Mucosa of gallbladder (tissue), 1 donor: Measurements from ENCODE around the gene SLC16A3. TPM values are rescaled to one million over a fixed set of nuclear protein-coding genes. Genes with fewer than 3 reads are reported as not detected.
"Not testable (repeated sequence)": the region's sequence is repeated elsewhere in the genome, so short reads cannot be mapped to it uniquely, and the experiment has no call there.

ENCODE experiments used
- DNase-seq: peaks from one replicate; pipeline ENCODE4 v3.0.0-alpha.2; 2020; ENCODE audit warnings: low spot score
- total RNA-seq: library from RNA; stranded (reverse); gene quantifications from one replicate; pipeline ENCODE4 v1.2.1, GENCODE V29; 2021
- donor health status: DM: no; HTN: no; CAD: no.

The SLC16A3 gene
- total RNA-seq, 1 donor from 2014 or later, result 95.7 TPM

- DNase-seq, result peak; percentile 73
These were observed 17.7 kb downstream of the SLC16A3 start for GRCh38 chr17:82246365-82247181.

- no peak for DNase-seq
These were observed 18.5 kb downstream of the SLC16A3 start for GRCh38 chr17:82247182-82247823.

GRCh38 chr17:82247856-82248671 lies 19.2 kb downstream of the SLC16A3 start:
- DNase-seq, result no peak

GRCh38 chr17:82248815-82249674 lies 20.2 kb downstream of the SLC16A3 start:
- DNase-seq, result no peak

GRCh38 chr17:82249896-82250581 lies 21.2 kb downstream of the SLC16A3 start:
- no peak for DNase-seq

GRCh38 chr17:82250868-82251500 lies 22.1 kb downstream of the SLC16A3 start:
- no peak for DNase-seq

GRCh38 chr17:82252511-82253178 lies 23.8 kb downstream of the SLC16A3 start:
- DNase-seq, result no peak

- no peak for DNase-seq
These were observed 24.3 kb downstream of the SLC16A3 start for GRCh38 chr17:82253179-82253544.

- not testable (repeated sequence) for DNase-seq
These were observed 25.3 kb downstream of the SLC16A3 start for GRCh38 chr17:82254096-82254495.

GRCh38 chr17:82254746-82255145 lies 25.9 kb downstream of the SLC16A3 start:
- DNase-seq, result not testable (repeated sequence)

- DNase-seq, result no peak
These were observed 26.6 kb downstream of the SLC16A3 start for GRCh38 chr17:82255402-82255972.

- no peak for DNase-seq
These were observed 27.5 kb downstream of the SLC16A3 start for GRCh38 chr17:82256242-82256885.

- no peak for DNase-seq
These were observed 28.6 kb downstream of the SLC16A3 start for GRCh38 chr17:82257473-82257872.

GRCh38 chr17:82258555-82258954 lies 29.7 kb downstream of the SLC16A3 start:
- no peak for DNase-seq

- DNase-seq, result not testable (repeated sequence)
These were observed 31.4 kb downstream of the SLC16A3 start for GRCh38 chr17:82259972-82260961.

- DNase-seq, result no peak
These were observed 33.5 kb downstream of the SLC16A3 start for GRCh38 chr17:82262344-82262743.

- DNase-seq, result no peak
These were observed 34.8 kb downstream of the SLC16A3 start for GRCh38 chr17:82263641-82264040.

GRCh38 chr17:82266142-82266541 lies 37.3 kb downstream of the SLC16A3 start:
- DNase-seq, result no peak
